Neural crest cell (in vitro differentiated cells): ENCODE results near the gene KCNK5. TPM values are rescaled to one million over a fixed set of nuclear protein-coding genes. Genes with fewer than 3 reads are reported as not detected.

ENCODE experiments used
- DNase-seq: peaks from one replicate; pipeline ENCODE4 v3.0.0; 2021; ENCODE audit warnings: low read depth, mixed read lengths, low spot score
- H3K27ac Mint-ChIP-seq: one replicate; pipeline ENCODE4 v1.8.0; 2021; ENCODE audit warnings: mild to moderate bottlenecking, mixed read lengths; ENCODE audit not compliant: unreplicated experiment
- H3K27me3 Mint-ChIP-seq: 2 replicates; pipeline ENCODE4 v1.8.0; 2021; ENCODE audit warnings: low read depth, mild to moderate bottlenecking, mixed read lengths
- H3K36me3 Mint-ChIP-seq: 2 replicates; pipeline ENCODE4 v1.8.0; 2021; ENCODE audit warnings: low read depth, mild to moderate bottlenecking, mixed read lengths
- H3K4me1 Mint-ChIP-seq: 2 replicates; pipeline ENCODE4 v1.8.0; 2021; ENCODE audit warnings: mixed read lengths
- H3K4me3 Mint-ChIP-seq: one replicate; pipeline ENCODE4 v1.8.0; 2021; ENCODE audit warnings: mild to moderate bottlenecking, mixed read lengths
- H3K9me3 Mint-ChIP-seq: 2 replicates; pipeline ENCODE4 v1.8.0; 2021; ENCODE audit warnings: mixed read lengths
- CTCF ChIP-seq: fragments of 200-600 bp; sonication (generic); conservative IDR thresholded peaks from 2 replicates; pipeline ENCODE4 v1.5.0; 2021; ENCODE audit warnings: antibody characterized with exemption, mild to moderate bottlenecking
- total RNA-seq: library from RNA; stranded (reverse); gene quantifications from 2 replicates; pipeline ENCODE4 v1.2.1, GENCODE V29; 2021

The KCNK5 gene
- total RNA-seq, 1 donor from 2014 or later: 32.7 TPM

GRCh38 chr6:39206250-39206721 is 23.0 kb downstream of the KCNK5 start:
- DNase-seq: no peak

GRCh38 chr6:39204646-39205244 is 24.5 kb downstream of the KCNK5 start:
- peaks cover 2% of the 10 kb centered on the region for H3K36me3 Mint-ChIP-seq
- H3K4me3 Mint-ChIP-seq: peak overlapping the region; percentile 16
- H3K27ac Mint-ChIP-seq: peak overlapping the region; percentile 69
- H3K9me3 Mint-ChIP-seq: no peaks in the 10 kb centered on the region
- peaks cover 47% of the 10 kb centered on the region for H3K4me1 Mint-ChIP-seq
- no peak for TF ChIP-seq CTCF
- DNase-seq: no peak
- no peaks in the 10 kb centered on the region for H3K27me3 Mint-ChIP-seq

More at GRCh38 chr6:39206250-39206721, 23.0 kb downstream of the KCNK5 start:
- no peaks in the 10 kb centered on the region for H3K9me3 Mint-ChIP-seq
- H3K36me3 Mint-ChIP-seq: peaks cover 2% of the 10 kb centered on the region
- H3K4me3 Mint-ChIP-seq: peak overlapping the region; percentile 19
- H3K4me1 Mint-ChIP-seq: peaks cover 54% of the 10 kb centered on the region
- no peaks in the 10 kb centered on the region for H3K27me3 Mint-ChIP-seq
- no peak for TF ChIP-seq CTCF
- peak overlapping the region; percentile 88 for H3K27ac Mint-ChIP-seq

GRCh38 chr6:39204160-39204495 is 25.1 kb downstream of the KCNK5 start:
- Mint-ChIP-seq H3K4me1 (peaks cover 41% of the 10 kb centered on the region), H3K4me3 (peak overlapping the region; percentile 16), H3K27me3 (no peaks in the 10 kb centered on the region), H3K36me3 (peaks cover 2% of the 10 kb centered on the region), H3K9me3 (no peaks in the 10 kb centered on the region), H3K27ac (peak overlapping the region; percentile 69)
- TF ChIP-seq CTCF: no peak
- DNase-seq: no peak

DNA sequence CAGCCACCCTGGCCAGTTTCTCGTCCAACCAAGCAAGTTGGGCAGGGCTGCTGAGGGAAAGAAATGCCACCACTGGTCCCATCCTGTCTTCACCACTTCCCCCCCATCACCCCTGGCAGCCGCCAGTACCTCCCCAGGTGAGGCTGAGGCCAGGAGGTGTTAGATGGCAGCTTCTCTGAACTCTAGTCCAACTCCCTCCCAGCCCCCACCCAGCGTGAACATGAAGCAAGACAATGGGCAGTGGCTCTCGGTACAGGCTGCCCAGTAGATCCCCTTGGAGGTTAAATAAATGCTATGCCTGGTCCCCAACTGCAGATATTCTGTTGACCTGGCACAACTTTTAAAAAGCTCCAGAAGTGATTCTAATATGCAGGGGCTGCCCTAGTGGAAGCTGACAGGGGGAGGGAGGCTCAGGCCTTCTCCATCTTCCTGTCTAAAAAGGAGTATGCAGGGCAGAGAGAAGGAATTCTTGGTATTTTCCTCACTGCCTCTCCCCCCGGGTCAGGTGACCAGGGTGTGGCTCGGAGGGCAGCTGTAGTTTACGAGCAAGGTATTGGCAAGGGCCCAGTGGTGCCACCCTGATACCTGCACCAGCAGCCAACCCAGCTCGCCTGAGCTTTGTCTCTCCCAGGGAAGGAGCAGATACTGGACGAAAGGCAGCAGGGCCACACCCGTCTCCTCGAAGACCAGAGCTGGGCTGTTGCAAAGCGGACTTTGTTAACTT is 25.7 kb downstream of the KCNK5 start:
- Mint-ChIP-seq H3K9me3 (no peaks in the 10 kb centered on the region), H3K27me3 (no peaks in the 10 kb centered on the region), H3K4me3 (no peak overlapping the region), H3K27ac (no peak overlapping the region), H3K4me1 (peaks cover 39% of the 10 kb centered on the region), H3K36me3 (peaks cover 2% of the 10 kb centered on the region)
- DNase-seq: no peak
- TF ChIP-seq CTCF: no peak

DNA sequence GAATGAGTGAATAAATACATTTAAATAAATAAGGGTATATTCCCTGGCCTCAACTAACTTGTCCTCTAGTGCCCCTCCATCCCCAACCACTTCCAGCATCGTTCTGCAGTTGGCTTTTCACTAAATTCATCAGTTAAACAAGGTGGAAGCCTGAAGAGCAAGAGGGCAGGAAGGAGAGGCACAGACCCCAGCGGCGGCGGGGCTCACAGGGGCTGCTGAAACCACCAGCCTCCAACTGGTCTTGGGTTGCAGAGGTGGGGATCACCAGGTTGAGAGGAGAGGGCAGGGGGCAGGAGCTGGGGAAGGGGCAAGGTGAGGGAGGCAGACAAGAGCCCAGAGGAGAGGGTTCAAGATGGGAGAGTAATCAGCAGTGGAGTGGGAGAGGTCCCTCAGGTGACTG is 27.1 kb downstream of the KCNK5 start:
- peaks cover 7% of the 10 kb centered on the region for H3K36me3 Mint-ChIP-seq
- DNase-seq: no peak
- peaks cover 39% of the 10 kb centered on the region for H3K4me1 Mint-ChIP-seq
- H3K27me3 Mint-ChIP-seq: no peaks in the 10 kb centered on the region
- H3K4me3 Mint-ChIP-seq: no peak overlapping the region
- H3K9me3 Mint-ChIP-seq: no peaks in the 10 kb centered on the region
- H3K27ac Mint-ChIP-seq: peak overlapping the region; percentile 92
- no peak for TF ChIP-seq CTCF
